DOHH2 (cell line): ENCODE data around the gene CCR3.

Experiments
- H3F3A ChIP-seq: fragments of 200-600 bp; sonication (generic), shearing (Covaris generic); 2 replicates; pipeline ENCODE4 v1.6.0; 2016; ENCODE audit warnings: antibody characterized with exemption, mild to moderate bottlenecking; ENCODE audit not compliant: control insufficient read depth, insufficient read depth
- H3K27ac ChIP-seq: fragments of 200-600 bp; sonication (generic); 2 replicates; pipeline ENCODE4 v1.5.1; 2014; ENCODE audit warnings: low read depth, mild to moderate bottlenecking, low read length, moderate library complexity
- H3K27me3 ChIP-seq: fragments of 200-600 bp; sonication (generic); 2 replicates; pipeline ENCODE4 v1.6.1; 2014; ENCODE audit warnings: mild to moderate bottlenecking, low read length, mixed read lengths; ENCODE audit not compliant: control insufficient read depth
- H3K36me3 ChIP-seq: fragments of 200-600 bp; sonication (generic); 2 replicates; pipeline ENCODE4 v1.6.1; 2014; ENCODE audit warnings: mild to moderate bottlenecking, low read length, moderate library complexity, mixed read lengths; ENCODE audit not compliant: control insufficient read depth
- H3K4me1 ChIP-seq: fragments of 200-600 bp; sonication (generic); 2 replicates; pipeline ENCODE4 v1.6.1; 2014; ENCODE audit warnings: mild to moderate bottlenecking, low read length, mixed read lengths; ENCODE audit not compliant: control insufficient read depth
- H3K4me2 ChIP-seq: fragments of 200-600 bp; sonication (generic); 2 replicates; pipeline ENCODE4 v1.6.0; 2014; ENCODE audit warnings: mild to moderate bottlenecking, low read length, moderate library complexity
- H3K4me3 ChIP-seq: fragments of 200-600 bp; sonication (generic); 2 replicates; pipeline ENCODE4 v1.5.1; 2014; ENCODE audit warnings: mild to moderate bottlenecking, low read length, mixed read lengths
- H3K79me2 ChIP-seq: fragments of 200-600 bp; sonication (generic); 2 replicates; pipeline ENCODE4 v1.6.1; 2014; ENCODE audit warnings: mild to moderate bottlenecking, low read length, mixed read lengths; ENCODE audit not compliant: control insufficient read depth
- H3K9me2 ChIP-seq: fragments of 200-600 bp; sonication (generic); replicated peaks from 2 replicates; pipeline ENCODE4 v1.6.1; 2014; ENCODE audit warnings: mild to moderate bottlenecking, low read length, mixed read lengths; ENCODE audit not compliant: control insufficient read depth
- H3K9me3 ChIP-seq: fragments of 200-600 bp; sonication (generic); 2 replicates; pipeline ENCODE4 v1.6.1; 2014; ENCODE audit warnings: antibody characterized with exemption, low read length, mixed read lengths; ENCODE audit not compliant: control insufficient read depth, insufficient read depth
- H4K20me1 ChIP-seq: fragments of 200-600 bp; sonication (generic); 2 replicates; pipeline ENCODE4 v1.6.0; 2014; ENCODE audit warnings: low read depth, mild to moderate bottlenecking, antibody characterized with exemption, low read length, moderate library complexity; ENCODE audit not compliant: control insufficient read depth, insufficient read depth
- CTCF ChIP-seq: fragments of 200-600 bp; sonication (generic); IDR thresholded peaks from one replicate; pipeline ENCODE4 v1.5.1; 2014; ENCODE audit warnings: antibody characterized with exemption, mild to moderate bottlenecking, low read depth, low read length; ENCODE audit not compliant: poor library complexity, severe bottlenecking
- EZH2phosphoT487 ChIP-seq: fragments of 200-600 bp; sonication (generic); IDR thresholded peaks from 2 replicates; pipeline ENCODE4 v1.6.1; 2017; ENCODE audit warnings: borderline replicate concordance, mild to moderate bottlenecking, antibody characterized with exemption, low read length, moderate library complexity, mixed read lengths

The CCR3 gene

GRCh38 chr3:46242120-46242519 lies at the start of gene CCR3:
Gene CCR3, plus strand, starts transcription at chr3:46242460. Its CDS starts 22,699 bp downstream, at chr3:46265159.
- Histone ChIP-seq H3K79me2 (no peaks in the 10 kb centered on the region), H3K27ac (no peak within 1 kb of the TSS), H3K4me3 (no peak within 1 kb of the TSS), H3F3A (no peaks in the 10 kb centered on the region), H3K4me1 (no peaks in the 10 kb centered on the region), H3K9me2 (no peaks in the 10 kb centered on the region), H3K36me3 (no peaks in the 10 kb centered on the region), H3K9me3 (no peaks in the 10 kb centered on the region), H3K4me2 (no peak within 1 kb of the TSS), H3K27me3 (peaks cover 14% of the 10 kb centered on the region; the same call in 1 of the 2 replicates), H4K20me1 (no peaks in the 10 kb centered on the region; the same call in 1 of the 2 replicates)
- TF ChIP-seq CTCF, result no peak
- TF ChIP-seq EZH2phosphoT487, result no peak

- Histone ChIP-seq H3K27ac (no peak overlapping the region), H3K9me2 (no peaks in the 10 kb centered on the region; the same call in 1 of the 2 replicates), H3K4me3 (no peak overlapping the region), H3K4me1 (no peaks in the 10 kb centered on the region), H3K4me2 (no peak overlapping the region), H4K20me1 (no peaks in the 10 kb centered on the region), H3K9me3 (peaks cover 17% of the 10 kb centered on the region), H3K36me3 (no peaks in the 10 kb centered on the region), H3K27me3 (peaks cover 53% of the 10 kb centered on the region), H3K79me2 (no peaks in the 10 kb centered on the region), H3F3A (no peaks in the 10 kb centered on the region)
- no peak for TF ChIP-seq CTCF
- no peak for TF ChIP-seq EZH2phosphoT487
Observed at GRCh38 chr3:46192939-46193338, 49.3 kb upstream of the CCR3 start.

- Histone ChIP-seq H3K27ac (no peak overlapping the region), H3K27me3 (peaks cover 50% of the 10 kb centered on the region), H3K4me2 (no peak overlapping the region), H3K4me3 (no peak overlapping the region), H4K20me1 (no peaks in the 10 kb centered on the region), H3K36me3 (no peaks in the 10 kb centered on the region), H3K79me2 (no peaks in the 10 kb centered on the region), H3F3A (no peaks in the 10 kb centered on the region), H3K9me2 (no peaks in the 10 kb centered on the region; the same call in 1 of the 2 replicates), H3K4me1 (no peaks in the 10 kb centered on the region), H3K9me3 (peaks cover 17% of the 10 kb centered on the region)
- no peak for TF ChIP-seq CTCF
- TF ChIP-seq EZH2phosphoT487, result no peak
Observed at GRCh38 chr3:46193436-46193835, 48.8 kb upstream of the CCR3 start.
